ENCODE data around the gene PREPL.

Gene PREPL

DNA sequence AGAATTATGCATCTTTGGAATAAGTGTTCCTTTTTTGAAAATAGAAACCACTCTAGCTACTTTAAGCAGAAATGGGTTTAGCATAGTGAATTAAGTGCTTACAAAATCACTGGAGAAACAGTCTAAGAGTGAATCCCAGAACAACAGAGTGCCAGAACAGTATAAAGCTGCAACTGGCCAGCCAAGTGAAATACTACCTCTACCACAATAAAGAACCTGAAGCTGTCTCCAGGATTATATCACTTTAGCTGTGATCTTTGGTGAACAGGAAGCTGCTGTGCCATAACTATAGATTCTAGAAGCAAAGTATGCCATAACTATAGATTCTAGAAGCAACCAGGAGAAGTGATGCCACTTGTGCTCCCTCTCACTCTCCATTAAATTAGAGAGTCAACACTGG lies 8.1 kb upstream of the PREPL start:
- no peaks in the 10 kb centered on the region for H3K27me3 ChIP-seq (ENCODE audit: control insufficient read depth, insufficient read depth, low read length)
- H3K4me1 ChIP-seq (ENCODE audit: control insufficient read depth, insufficient read depth, low read length) = peaks cover 8% of the 10 kb centered on the region; the same call in 1 of the 2 replicates
- H3K36me3 ChIP-seq (ENCODE audit: control insufficient read depth, insufficient read depth, low read length) = 0 out of 2 replicates have a peak, but pooled peaks cover 3% of the 10 kb centered on the region
- H3K9ac ChIP-seq (ENCODE audit: low read depth, low read length) = no peak overlapping the region
- no peak overlapping the region for H3K4me3 ChIP-seq (ENCODE audit: low read depth, low read length)
- H3K27ac ChIP-seq (ENCODE audit: low read depth, low read length) = no peak overlapping the region
- H3K9me3 ChIP-seq (ENCODE audit: control insufficient read depth, insufficient read depth, low read length) = no peaks in the 10 kb centered on the region

DNA sequence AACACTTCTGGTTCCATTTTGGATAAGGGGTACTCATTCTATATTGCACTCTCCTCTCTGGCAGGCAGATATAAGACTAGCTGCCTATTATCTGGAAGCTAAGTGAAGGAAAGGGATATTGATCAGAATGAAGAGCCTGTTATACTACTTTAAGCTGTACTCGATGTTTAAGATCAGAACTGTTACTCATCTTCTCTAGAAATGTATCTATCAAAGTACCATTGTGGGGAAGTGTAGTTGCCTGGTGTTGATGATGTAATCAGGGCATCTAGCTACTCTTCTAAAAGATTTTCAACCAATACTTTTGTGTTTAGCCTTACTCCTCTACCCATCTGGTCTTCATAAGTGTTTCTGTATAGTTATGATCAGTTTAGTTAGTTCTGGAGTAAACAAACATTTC lies 6.3 kb upstream of the PREPL start:
- Histone ChIP-seq H3K9me3 (ENCODE audit: control insufficient read depth, insufficient read depth, low read length) (no peaks in the 10 kb centered on the region), H3K9ac (ENCODE audit: low read depth, low read length) (no peak overlapping the region), H3K4me1 (ENCODE audit: control insufficient read depth, insufficient read depth, low read length) (peaks cover 12% of the 10 kb centered on the region; the same call in 1 of the 2 replicates), H3K27ac (ENCODE audit: low read depth, low read length) (no peak overlapping the region), H3K36me3 (ENCODE audit: control insufficient read depth, insufficient read depth, low read length) (0 out of 2 replicates have a peak, but pooled peaks cover under 1% of the 10 kb centered on the region), H3K4me3 (ENCODE audit: low read depth, low read length) (no peak overlapping the region), H3K27me3 (ENCODE audit: control insufficient read depth, insufficient read depth, low read length) (no peaks in the 10 kb centered on the region)

- Histone ChIP-seq H3K27me3 (ENCODE audit: control insufficient read depth, insufficient read depth, low read length) (no peaks in the 10 kb centered on the region), H3K27ac (ENCODE audit: low read depth, low read length) (no peak overlapping the region), H3K9ac (ENCODE audit: low read depth, low read length) (no peak overlapping the region), H3K4me3 (ENCODE audit: low read depth, low read length) (no peak overlapping the region), H3K9me3 (ENCODE audit: control insufficient read depth, insufficient read depth, low read length) (no peaks in the 10 kb centered on the region), H3K36me3 (ENCODE audit: control insufficient read depth, insufficient read depth, low read length) (no peaks in the 10 kb centered on the region), H3K4me1 (ENCODE audit: control insufficient read depth, insufficient read depth, low read length) (peaks cover 9% of the 10 kb centered on the region)
These were observed 3.3 kb upstream of the PREPL start for GRCh38 chr2:44364604-44365003.

DNA sequence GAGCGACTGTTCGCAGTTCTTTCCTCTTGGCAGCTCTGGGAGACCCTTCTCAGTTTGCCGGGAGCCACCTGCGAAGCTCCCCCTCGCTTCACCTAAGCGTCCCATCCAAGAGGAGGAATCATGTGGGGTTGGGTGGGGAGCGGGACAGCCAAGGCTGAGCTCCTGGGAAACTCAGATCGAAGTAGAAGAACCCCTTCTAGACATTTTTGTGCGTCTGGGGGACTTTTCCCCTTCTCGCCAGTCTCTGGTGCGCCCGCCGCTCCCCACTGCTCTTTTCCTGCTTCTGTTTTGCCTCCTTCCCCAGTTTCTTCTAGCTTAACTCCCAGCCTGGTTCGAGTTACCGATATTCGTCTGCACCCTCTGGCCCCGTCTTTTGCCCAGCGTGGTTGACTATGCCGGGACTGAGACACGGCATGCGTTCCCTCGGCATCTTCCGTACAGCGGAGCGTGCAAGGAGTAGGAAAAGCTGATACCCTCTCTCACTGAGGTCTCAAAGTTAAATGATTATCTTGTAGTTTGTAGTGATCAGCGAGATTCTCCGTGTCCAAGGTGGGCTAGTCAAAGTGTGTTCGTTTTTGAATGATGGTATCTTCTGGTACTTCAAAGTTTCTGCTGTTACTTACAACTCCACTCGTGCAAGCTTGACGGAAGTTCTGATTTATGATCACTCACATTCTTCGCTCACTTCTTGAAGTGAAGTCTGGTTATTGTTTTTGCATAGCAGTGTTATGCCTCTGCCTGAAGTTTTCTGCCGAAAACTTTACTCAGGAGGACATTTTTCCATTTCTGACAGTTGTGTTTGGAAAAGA lies 1.1 kb upstream of the PREPL start:
- no peaks in the 10 kb centered on the region for H3K36me3 ChIP-seq (ENCODE audit: control insufficient read depth, insufficient read depth, low read length)
- H3K27me3 ChIP-seq (ENCODE audit: control insufficient read depth, insufficient read depth, low read length) = no peaks in the 10 kb centered on the region
- peak overlapping the region; percentile 92 for H3K27ac ChIP-seq (ENCODE audit: low read depth, low read length)
- H3K9ac ChIP-seq (ENCODE audit: low read depth, low read length) = peak overlapping the region; percentile 50
- peak overlapping the region; percentile 78 for H3K4me3 ChIP-seq (ENCODE audit: low read depth, low read length)
- H3K9me3 ChIP-seq (ENCODE audit: control insufficient read depth, insufficient read depth, low read length) = no peaks in the 10 kb centered on the region
- peaks cover 9% of the 10 kb centered on the region for H3K4me1 ChIP-seq (ENCODE audit: control insufficient read depth, insufficient read depth, low read length)

- Histone ChIP-seq H3K27ac (ENCODE audit: low read depth, low read length) (peak overlapping the region; percentile 92), H3K27me3 (ENCODE audit: control insufficient read depth, insufficient read depth, low read length) (no peaks in the 10 kb centered on the region), H3K36me3 (ENCODE audit: control insufficient read depth, insufficient read depth, low read length) (no peaks in the 10 kb centered on the region), H3K4me1 (ENCODE audit: control insufficient read depth, insufficient read depth, low read length) (peaks cover 9% of the 10 kb centered on the region), H3K4me3 (ENCODE audit: low read depth, low read length) (peak overlapping the region; percentile 78), H3K9me3 (ENCODE audit: control insufficient read depth, insufficient read depth, low read length) (no peaks in the 10 kb centered on the region), H3K9ac (ENCODE audit: low read depth, low read length) (peak overlapping the region; percentile 88)
These were observed 455 bp downstream of the PREPL start for GRCh38 chr2:44360749-44361329.

GRCh38 chr2:44358503-44358902 lies 2.8 kb downstream of the PREPL start:
- H3K9me3 ChIP-seq (ENCODE audit: control insufficient read depth, insufficient read depth, low read length) = no peaks in the 10 kb centered on the region
- no peak overlapping the region for H3K27ac ChIP-seq (ENCODE audit: low read depth, low read length)
- H3K36me3 ChIP-seq (ENCODE audit: control insufficient read depth, insufficient read depth, low read length) = no peaks in the 10 kb centered on the region
- H3K27me3 ChIP-seq (ENCODE audit: control insufficient read depth, insufficient read depth, low read length) = no peaks in the 10 kb centered on the region
- peaks cover 9% of the 10 kb centered on the region for H3K4me1 ChIP-seq (ENCODE audit: control insufficient read depth, insufficient read depth, low read length)
- no peak overlapping the region for H3K9ac ChIP-seq (ENCODE audit: low read depth, low read length)
- no peak overlapping the region for H3K4me3 ChIP-seq (ENCODE audit: low read depth, low read length)

GRCh38 chr2:44354761-44355160 lies 6.5 kb downstream of the PREPL start:
- no peak overlapping the region for H3K27ac ChIP-seq (ENCODE audit: low read depth, low read length)
- no peaks in the 10 kb centered on the region for H3K36me3 ChIP-seq (ENCODE audit: control insufficient read depth, insufficient read depth, low read length)
- no peak overlapping the region for H3K9ac ChIP-seq (ENCODE audit: low read depth, low read length)
- H3K4me1 ChIP-seq (ENCODE audit: control insufficient read depth, insufficient read depth, low read length) = peaks cover 11% of the 10 kb centered on the region
- H3K9me3 ChIP-seq (ENCODE audit: control insufficient read depth, insufficient read depth, low read length) = no peaks in the 10 kb centered on the region
- H3K27me3 ChIP-seq (ENCODE audit: control insufficient read depth, insufficient read depth, low read length) = no peaks in the 10 kb centered on the region
- H3K4me3 ChIP-seq (ENCODE audit: low read depth, low read length) = no peak overlapping the region

GRCh38 chr2:44352510-44352909 lies 8.8 kb downstream of the PREPL start:
- Histone ChIP-seq H3K27me3 (ENCODE audit: control insufficient read depth, insufficient read depth, low read length) (no peaks in the 10 kb centered on the region), H3K36me3 (ENCODE audit: control insufficient read depth, insufficient read depth, low read length) (no peaks in the 10 kb centered on the region), H3K9ac (ENCODE audit: low read depth, low read length) (no peak overlapping the region), H3K27ac (ENCODE audit: low read depth, low read length) (no peak overlapping the region), H3K9me3 (ENCODE audit: control insufficient read depth, insufficient read depth, low read length) (no peaks in the 10 kb centered on the region), H3K4me1 (ENCODE audit: control insufficient read depth, insufficient read depth, low read length) (peaks cover 11% of the 10 kb centered on the region), H3K4me3 (ENCODE audit: low read depth, low read length) (no peak overlapping the region)

- Histone ChIP-seq H3K27me3 (ENCODE audit: control insufficient read depth, insufficient read depth, low read length) (no peaks in the 10 kb centered on the region), H3K36me3 (ENCODE audit: control insufficient read depth, insufficient read depth, low read length) (no peaks in the 10 kb centered on the region), H3K4me1 (ENCODE audit: control insufficient read depth, insufficient read depth, low read length) (peaks cover 11% of the 10 kb centered on the region), H3K9ac (ENCODE audit: low read depth, low read length) (no peak overlapping the region), H3K27ac (ENCODE audit: low read depth, low read length) (no peak overlapping the region), H3K9me3 (ENCODE audit: control insufficient read depth, insufficient read depth, low read length) (no peaks in the 10 kb centered on the region), H3K4me3 (ENCODE audit: low read depth, low read length) (no peak overlapping the region)
These were observed 9.6 kb downstream of the PREPL start for GRCh38 chr2:44351676-44352075.

DNA sequence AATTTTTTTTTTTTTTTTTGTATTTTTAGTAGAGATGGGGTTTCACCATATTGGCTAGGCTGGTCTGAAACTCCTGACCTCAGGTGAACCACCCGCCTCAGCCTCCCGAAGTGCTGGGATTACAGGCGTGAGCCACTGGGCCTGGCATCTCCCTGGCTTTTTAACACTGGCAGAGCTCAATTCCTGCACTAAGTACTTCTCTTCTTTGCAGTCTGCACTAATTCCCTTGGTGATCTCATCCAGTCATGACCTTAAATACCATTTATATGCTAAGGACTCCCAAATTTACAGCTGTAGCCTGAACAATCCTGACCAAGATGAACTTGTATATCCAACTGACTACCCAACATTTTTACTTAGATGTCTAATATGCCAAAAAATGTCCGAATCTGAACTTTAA lies 10.2 kb downstream of the PREPL start:
- Histone ChIP-seq H3K27ac (ENCODE audit: low read depth, low read length) (no peak overlapping the region), H3K36me3 (ENCODE audit: control insufficient read depth, insufficient read depth, low read length) (peaks cover 3% of the 10 kb centered on the region; the same call in 1 of the 2 replicates), H3K27me3 (ENCODE audit: control insufficient read depth, insufficient read depth, low read length) (no peaks in the 10 kb centered on the region), H3K9ac (ENCODE audit: low read depth, low read length) (no peak overlapping the region), H3K4me1 (ENCODE audit: control insufficient read depth, insufficient read depth, low read length) (peaks cover 11% of the 10 kb centered on the region), H3K9me3 (ENCODE audit: control insufficient read depth, insufficient read depth, low read length) (no peaks in the 10 kb centered on the region), H3K4me3 (ENCODE audit: low read depth, low read length) (no peak overlapping the region)

GRCh38 chr2:44349506-44349905 lies 11.8 kb downstream of the PREPL start:
- Histone ChIP-seq H3K36me3 (ENCODE audit: control insufficient read depth, insufficient read depth, low read length) (peaks cover 11% of the 10 kb centered on the region; the same call in 1 of the 2 replicates), H3K4me1 (ENCODE audit: control insufficient read depth, insufficient read depth, low read length) (peaks cover 11% of the 10 kb centered on the region), H3K9ac (ENCODE audit: low read depth, low read length) (no peak overlapping the region), H3K9me3 (ENCODE audit: control insufficient read depth, insufficient read depth, low read length) (no peaks in the 10 kb centered on the region), H3K4me3 (ENCODE audit: low read depth, low read length) (no peak overlapping the region), H3K27ac (ENCODE audit: low read depth, low read length) (no peak overlapping the region), H3K27me3 (ENCODE audit: control insufficient read depth, insufficient read depth, low read length) (no peaks in the 10 kb centered on the region)
